DLD1 (cell line): Measurements from ENCODE around the gene ADA.
"Not testable (repeated sequence)": the region's sequence is repeated elsewhere in the genome, so short reads cannot be mapped to it uniquely, and the experiment has no call there.

ENCODE experiments used
- in situ Hi-C: cut with HindIII; loops from 2 replicates; pipeline ENCODE4 v1.10.0; 2017; ENCODE audit warnings: low sequenced_read_pairs

Gene ADA

DNA sequence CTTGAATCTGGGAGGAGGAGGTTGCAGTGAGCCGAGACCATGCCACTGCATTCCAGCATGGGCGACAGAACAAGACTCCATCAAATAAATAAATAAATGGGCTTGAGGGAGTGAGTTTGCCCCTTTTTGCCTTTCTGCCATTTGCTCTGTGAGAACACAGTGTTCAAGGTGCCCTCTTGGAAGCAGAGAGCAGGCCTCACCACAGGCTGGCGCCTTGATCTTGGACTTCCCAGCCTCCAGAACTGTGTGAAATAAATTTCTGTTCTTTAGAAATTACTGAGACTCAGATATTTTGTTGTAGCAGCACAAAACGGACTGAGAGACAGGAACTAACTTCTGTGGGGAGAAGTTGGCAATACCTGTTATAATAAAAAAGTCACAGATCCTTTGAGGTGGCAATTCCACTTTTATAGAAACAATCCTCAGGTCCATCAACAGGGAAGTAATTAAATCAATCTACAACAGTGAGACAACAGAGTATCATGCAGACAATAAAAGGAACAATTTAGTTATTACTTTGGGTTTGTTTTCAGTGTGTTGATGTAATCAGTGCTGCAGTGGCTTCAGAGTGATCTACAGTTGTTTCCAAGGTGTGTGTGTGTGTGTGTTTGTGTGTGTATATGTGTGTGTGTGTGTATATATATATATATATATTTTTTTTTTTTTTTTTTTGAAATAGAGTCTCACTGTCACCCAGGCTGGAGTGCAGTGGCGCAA, 44.6 kb downstream of the ADA start:
- in situ Hi-C loops: no loop called here

DNA sequence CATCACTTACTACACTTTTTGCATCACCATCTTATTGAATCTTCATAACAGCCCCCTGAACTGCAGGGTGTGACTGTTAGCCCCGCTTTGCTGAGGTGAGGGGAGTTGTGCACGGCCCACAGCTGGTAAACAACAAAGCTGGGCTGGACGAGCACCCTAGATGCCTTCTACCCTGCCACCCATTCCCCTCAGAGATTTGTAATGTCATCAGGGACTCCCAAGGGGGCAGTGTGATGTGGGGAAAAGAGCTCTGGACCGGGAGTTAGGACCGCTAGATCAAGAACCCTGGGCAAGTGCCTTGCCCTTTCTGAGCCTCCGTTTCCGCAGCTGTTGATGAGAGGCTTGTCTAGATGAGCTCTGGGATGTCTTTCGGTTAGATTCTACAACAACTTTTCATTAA, 48.2 kb downstream of the ADA start:
- in situ Hi-C loops: no loop called here

DNA sequence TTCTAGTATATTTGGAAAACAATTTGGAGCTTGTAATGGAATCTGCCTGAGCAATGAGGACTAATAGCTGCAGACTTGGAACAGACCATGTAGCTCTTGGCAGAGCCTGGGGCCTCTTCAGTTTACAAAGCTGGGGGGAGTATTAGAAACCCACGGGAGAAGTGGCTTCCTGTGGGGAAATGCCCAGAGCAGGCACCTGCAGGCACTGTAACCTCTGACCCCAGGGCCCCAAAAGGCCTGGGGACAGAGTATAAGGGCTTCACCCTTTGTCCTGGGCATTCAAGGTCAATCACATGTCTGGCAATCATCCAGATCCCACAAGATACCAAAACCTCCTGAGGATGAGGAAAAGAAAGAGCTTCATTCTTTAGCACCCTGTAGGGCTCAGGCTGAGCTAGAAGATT, 49.7 kb downstream of the ADA start:
- in situ Hi-C loops: no loop called here

DNA sequence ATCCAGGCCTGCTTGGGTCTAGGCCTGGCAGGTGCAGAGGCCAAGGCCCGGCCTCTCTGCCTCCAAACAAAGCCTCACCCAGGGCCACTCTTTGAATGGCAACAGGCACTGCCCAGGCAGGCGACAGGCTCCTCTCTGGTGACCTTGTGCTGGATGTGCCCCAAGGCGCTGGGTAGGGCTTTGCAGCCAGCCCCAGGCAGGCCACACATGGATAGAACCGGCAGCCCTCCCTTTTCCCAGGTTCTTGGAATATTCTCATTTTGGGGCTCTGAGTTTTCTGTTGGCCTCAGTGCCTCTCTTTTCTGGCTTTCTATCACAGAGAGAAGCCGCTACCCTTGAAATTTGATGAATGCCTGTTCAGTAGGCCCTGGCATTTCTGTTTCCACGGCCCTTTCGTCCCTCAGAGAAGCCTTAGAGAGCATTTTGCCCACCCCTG, 50.2 kb downstream of the ADA start:
- in situ Hi-C loops: no loop called here

DNA sequence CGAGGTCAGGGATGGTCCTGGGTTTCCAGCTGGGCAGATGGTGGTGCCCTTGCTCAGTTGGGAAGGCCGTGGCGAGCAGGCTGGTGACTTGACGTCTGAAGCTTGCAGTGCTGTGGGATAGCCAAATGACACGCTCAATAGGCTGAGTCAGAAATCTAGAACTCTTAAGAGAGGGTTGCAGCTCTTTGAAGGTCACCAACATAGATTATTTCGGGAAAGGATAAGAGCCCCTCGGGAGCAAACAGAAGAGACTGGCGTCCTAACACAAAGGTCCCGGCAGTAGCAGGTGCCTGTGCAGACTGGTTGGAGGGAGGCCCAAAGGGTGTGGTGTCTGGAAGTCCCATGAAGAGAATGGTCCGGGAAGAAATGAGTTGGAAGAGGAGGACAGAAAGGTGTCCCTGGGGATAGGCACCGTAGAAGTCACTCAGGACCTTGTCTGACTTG, 50.7 kb downstream of the ADA start:
- in situ Hi-C loops: no loop called here

DNA sequence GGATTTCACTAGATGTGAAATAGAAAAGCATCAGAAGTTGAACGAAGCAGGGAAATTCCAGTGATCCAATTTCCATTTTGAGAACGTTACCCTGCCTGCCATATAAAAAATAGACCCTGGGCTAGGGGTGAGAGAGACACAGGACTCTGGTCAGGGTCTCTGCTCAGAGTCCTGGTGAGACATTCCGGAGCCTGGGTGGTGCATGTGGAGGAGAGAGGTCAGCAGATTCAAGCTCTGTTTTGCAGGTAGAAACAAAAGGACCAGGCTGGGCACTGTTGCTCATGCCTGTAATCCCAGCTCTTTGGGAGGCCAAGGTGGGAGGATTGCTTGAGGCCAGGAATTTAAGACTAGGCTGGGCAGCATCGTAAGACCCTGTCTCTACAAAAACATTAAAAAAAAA, 51.2 kb downstream of the ADA start:
- in situ Hi-C loops: no loop called here

DNA sequence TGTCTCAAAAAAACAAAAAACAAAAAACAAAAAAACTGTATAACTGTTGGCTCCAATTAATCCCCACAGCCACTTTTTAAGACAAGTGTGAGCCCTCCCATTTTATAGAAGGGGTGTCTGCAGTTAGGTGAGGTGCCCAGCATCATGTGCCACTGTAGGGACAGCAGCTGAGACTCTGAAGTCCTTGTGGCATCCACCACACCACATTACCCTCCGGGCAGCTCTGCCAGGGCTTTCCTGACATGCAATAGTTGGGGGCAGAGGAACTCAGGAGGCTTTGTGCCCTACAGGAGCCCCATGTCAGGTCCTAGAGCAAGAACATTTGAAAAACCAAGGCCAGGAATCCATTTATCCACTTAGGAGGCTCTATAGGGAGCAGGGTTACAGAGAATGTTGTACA, 51.8 kb downstream of the ADA start:
- in situ Hi-C loops: loop anchor here (10.0 kb wide), 1 partner anchor 135 kb away; no protein-coding TSS in a partner anchor

DNA sequence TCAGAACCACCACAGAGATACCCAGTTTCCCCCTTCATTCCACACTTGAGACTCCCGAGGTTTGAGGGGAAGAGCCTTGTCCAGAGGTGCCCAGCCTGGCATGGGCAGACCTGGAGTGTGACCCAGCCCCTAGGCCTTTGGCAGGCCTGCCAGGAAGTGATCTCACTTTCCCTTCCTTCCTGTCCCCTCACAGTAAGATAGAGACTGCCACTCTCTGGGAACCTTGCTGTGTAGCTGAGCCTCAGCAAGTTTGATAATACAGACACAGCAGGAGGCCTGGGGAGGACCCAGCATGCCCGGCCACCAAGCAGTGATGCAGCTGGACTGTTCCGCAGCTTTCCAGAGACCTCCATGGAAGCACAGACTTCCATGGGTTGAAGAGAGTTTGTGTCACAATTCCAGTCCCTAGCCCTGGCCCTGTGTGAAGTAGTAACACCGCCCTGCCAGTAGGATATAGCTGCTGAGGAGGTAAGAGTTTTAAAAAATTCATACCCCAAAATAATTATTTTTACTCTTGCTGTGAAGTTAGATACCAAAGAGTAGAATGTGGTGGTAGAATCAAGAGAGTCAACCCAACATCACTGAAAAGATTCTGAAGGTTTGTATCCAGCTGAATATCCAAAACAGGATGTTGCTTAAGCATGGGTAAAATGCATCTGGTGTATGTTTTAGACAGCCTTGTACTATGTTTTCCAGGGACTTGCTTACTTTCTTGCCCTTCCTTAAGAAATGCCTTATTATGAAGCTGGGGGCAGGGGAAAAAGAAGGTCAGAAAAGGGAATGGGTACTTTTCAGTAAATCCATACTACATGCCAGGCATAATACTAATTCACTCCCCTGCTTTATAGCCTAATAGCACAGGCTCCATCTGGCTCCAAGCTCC, 52.8 kb downstream of the ADA start:
- in situ Hi-C loops: loop anchor here (10.0 kb wide), 1 partner anchor 134 kb away; no protein-coding TSS in a partner anchor

DNA sequence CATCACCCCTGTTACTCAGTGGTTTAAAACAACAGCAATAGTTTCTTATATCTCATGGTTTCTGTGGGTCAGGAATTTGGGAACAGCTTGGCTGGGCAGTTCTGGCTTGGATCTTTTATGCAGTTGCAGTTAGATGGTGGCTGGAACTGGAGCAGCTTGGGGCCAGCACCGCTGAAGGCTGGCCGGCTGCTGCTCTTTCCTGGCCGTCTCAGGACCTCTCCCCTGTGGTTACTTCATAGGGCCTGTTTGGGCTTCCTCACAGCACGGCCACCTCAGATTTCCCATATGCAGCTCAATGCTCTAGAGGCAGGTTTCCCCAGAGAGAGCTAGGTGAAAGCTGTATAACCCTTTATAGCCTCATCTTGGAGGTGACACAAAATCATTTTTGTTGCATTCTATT, 53.6 kb downstream of the ADA start:
- in situ Hi-C loops: loop anchor here (10.0 kb wide), 1 partner anchor 133 kb away; no protein-coding TSS in a partner anchor

DNA sequence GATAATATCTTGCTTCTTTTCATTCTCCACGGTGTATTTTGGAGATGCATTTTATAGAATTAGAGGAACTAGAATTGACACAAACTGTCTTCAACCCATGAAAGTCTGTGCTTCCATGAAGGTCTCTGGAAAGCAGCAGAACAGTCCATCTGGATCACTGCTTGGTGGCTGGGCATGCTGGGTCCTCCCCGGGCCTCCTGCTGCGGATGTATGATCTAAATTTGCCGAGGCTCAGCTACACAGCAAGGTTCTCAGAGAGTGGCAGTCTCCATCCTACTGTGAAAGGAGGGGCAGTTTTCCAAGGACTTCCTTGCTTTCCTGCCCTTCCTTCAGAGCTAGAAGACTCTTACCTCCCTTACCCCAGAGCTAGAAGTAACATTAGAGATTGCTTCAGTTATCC, 54.0 kb downstream of the ADA start:
- in situ Hi-C loops: loop anchor here (10.0 kb wide), 1 partner anchor 133 kb away; no protein-coding TSS in a partner anchor

DNA sequence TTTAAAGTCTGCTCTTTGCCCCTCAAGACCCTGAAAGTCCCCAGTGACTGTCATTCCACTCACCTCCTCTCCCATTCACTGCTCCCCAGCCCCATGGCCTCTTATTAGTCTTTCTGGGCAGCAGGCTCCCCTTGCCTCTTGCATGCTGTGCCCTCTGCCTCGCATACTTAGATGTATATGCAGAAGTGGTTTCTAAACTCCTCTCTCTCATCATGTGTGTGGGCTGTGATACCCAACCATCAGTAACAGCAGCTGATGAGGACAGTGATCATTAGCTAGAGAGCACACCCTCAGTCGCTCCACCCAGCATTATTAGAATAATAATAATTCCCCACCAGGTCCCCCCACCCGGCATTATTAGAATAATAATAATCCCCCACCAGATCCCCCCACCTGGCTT, 54.6 kb downstream of the ADA start:
- in situ Hi-C loops: loop anchor here (10.0 kb wide), 1 partner anchor 132 kb away; no protein-coding TSS in a partner anchor

DNA sequence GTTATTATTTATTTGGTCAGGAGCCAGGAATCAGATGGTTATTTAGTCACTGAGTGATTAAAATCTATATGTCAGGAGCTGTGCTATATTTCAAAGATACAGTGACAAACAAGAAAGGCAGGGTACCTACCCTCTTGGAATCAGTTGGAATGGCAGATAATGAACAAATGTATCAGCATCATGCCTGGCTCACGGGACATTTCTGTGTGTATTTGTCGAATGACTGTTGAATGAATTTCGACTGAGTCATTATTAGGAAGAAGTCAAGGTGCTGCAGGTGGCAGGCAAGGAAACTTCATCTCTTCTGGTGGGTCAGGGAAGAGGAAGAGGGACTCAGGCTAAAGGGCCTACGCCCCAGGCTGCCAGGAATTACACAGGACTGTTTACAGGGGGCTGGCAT, 55.5 kb downstream of the ADA start:
- in situ Hi-C loops: loop anchor here (10.0 kb wide), 1 partner anchor 131 kb away; no protein-coding TSS in a partner anchor

DNA sequence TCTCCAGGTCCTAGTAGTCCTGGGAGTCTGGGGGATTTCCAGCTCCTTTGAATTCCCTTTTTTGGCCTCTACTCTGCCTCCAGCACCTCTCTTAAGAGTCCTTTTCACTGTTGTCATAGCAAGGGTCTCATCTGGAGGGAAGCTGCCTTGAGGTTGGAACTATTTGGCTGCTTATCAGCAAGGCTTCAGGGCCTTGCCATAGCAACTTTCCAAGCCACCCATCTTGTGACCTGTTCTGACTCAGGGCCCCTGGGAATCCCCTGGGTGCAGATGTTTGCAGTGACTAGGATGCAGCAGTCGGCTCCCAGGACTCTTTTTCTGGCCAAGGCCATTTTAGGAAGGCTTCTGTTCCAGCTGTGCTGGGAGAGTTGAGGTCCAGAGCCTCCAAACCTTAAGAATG, 56.8 kb downstream of the ADA start:
- in situ Hi-C loops: loop anchor here (5.0 to 10.0 kb wide), 2 partner anchors 42 to 130 kb away; no protein-coding TSS in a partner anchor

DNA sequence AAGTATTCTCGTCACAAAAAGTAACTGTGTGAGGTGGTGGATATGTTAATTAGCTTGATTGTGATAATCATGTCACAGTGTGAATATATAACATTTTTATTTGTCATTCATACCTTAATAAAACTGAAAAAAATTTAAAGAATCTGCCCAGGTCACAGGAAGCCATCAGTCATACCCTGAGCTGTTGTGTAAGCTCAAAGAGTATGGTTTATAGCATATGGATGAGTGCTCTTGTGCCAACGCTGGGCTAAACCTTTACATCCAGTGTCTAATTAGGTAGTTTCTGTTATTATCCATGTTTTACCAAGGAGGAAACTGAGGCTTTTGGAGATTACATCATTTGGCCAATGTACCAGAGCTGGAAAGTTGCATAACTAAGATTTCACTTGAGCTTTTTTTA, 57.7 kb downstream of the ADA start:
- in situ Hi-C loops: loop anchor here (5.0 to 10.0 kb wide), 2 partner anchors 41 to 129 kb away; no protein-coding TSS in a partner anchor

DNA sequence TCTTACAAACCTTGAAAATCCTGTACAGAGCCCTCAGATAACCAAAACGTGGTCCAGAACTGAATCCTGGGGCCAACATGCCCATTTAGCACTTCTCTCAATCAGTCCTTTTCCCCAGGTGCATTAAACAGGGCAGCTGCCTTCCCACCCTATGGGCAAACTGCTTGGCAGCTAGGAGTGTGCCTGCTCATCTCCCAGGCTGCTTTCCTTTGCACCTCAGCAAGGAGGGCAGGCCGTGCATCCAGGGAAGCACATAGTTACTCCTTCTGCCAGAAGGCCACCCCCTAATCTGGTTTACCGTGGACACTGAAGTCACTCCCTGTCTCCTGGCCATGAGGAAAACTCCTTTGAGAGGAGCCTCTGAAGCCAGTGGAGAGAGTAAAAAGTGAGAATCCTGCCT, 59.1 kb downstream of the ADA start:
- in situ Hi-C loops: loop anchor here (5.0 to 10.0 kb wide), 2 partner anchors 40 to 128 kb away; no protein-coding TSS in a partner anchor

DNA sequence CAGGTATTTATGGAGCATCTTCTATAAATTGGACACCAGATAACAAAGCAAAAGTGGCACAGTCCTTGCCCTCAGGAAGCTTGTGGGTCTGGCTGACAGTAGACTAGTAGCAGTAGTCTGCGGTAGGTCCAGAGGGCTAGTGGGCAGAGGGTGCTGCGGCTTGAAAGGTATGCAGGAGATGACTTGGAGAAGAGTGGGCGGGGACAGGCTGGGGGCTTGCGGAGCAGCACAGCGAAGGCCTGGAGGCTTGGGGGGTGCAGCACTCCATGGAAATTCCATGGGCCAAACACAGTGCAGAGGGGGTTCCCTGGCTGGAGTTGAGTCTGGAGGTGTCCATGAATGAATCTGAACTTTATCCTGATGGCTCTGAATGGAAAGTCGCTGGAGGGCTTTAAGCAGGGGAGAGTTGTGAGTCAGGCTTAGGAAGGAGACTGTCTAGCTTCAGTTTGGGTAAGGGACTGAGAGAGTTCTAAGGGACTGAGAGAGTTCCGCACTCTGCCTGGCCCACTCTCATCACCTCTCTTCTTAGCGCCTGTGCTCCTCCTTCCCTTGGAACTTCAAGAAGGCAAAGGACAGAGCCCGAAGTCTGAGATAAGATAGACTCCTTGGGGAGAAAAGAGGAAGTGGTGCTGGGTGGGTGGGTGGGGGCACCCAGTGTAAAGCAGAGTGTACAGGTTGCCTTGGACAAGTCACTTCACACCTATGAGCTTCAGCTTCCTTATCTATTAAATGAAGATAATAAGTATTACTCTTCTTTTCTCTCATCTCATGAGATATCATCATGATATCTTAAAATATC, 60.3 kb downstream of the ADA start:
- in situ Hi-C loops: loop anchor here (5.0 to 10.0 kb wide), 2 partner anchors 39 to 126 kb away; no protein-coding TSS in a partner anchor

DNA sequence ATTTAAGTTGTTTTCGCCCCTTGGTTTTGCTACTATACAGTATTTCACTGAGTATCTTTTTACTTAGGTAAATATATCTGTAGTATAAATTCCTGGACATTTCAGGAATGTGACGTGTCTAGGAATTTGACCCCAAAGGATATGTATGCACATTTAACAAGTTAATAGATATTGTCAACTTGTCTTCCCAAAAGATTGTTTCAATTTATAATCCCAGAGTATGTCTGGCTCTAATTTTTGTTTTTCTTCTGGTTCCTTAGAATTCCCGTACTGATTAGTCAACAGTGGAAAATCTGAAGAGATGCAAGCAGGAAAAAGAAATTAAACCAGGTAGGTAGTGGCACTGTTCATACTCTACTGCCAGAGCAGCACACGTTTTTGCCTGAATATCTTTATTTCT, 62.0 kb downstream of the ADA start:
- in situ Hi-C loops: no loop called here

DNA sequence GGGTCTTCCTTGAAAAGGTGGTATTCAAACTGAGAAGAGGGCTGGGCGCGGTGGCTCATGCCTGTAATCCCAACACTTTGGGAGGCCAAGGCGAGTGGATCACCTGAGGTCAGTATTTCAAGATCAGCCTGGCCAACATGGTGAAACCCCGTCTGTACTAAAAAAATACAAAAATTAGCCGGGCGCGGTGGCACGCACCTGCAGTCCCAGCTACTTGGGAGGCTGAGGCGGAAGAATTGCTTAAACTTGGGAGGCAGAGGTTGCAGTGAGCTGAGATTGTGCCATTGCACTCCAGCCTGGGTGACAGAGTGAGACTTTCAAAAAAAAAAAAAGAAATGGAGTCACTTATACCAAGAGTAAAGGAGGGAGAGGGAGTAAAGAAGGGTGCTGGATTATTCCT, 63.2 kb downstream of the ADA start:
- in situ Hi-C loops: not testable (repeated sequence)

DNA sequence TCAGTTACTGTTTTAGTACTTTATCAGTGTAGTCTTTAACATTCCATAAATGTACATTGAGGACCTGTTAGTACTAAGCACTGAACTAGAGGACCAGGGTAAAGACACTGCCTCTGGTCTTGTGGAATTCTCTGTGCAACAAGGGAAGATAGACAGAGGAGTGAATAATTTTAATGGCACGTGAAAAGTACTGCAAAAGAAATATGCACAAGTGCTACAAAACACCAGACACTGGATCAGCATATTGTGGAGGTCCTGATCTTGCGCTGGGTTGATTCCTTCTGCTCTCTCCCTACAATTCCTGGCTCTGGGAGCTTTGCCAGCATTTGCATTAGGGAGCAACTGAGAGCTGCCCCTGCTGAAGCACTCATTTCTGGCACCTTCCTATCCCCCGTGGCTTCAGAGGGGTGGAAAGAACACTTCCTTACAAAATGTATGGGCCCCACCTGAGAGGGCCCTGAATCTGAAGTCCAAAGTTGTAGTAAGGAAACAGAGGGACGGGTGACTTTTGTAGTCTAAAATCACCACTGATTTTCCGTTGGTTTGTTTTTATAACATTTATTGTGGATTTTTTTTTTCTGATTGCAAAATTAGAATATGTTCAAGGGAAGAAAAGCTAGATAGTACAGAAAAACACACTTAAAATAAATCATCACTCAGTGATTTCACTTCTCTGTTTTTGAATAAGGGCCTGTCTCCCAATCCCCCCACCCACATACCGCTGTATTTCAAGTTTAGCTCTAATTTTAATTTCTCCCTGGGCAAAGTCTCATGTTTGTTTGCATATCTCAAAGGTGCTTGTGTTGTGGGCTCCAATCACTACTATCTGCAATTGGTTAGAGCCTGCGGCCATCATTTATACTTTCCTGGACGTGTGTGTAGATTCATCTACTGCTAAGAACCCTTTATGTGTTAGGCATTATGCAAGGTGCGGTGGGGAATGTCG, 64.2 kb downstream of the ADA start:
- in situ Hi-C loops: no loop called here
